Ecto neural progenitor cell (in vitro differentiated cells): ENCODE measurements around the gene RACGAP1.

Source experiments
- DNase-seq: peaks from one replicate; pipeline ENCODE4 v3.0.0-alpha.2; 2018; ENCODE audit warnings: low spot score

RACGAP1 gene

GRCh38 chr12:49941556-49942511, 83.5 kb downstream of the RACGAP1 start:
- DNase-seq: no peak

GRCh38 chr12:49939707-49940106, 85.6 kb downstream of the RACGAP1 start:
- peak; percentile 40 for DNase-seq

GRCh38 chr12:49939307-49939706, 86.0 kb downstream of the RACGAP1 start:
- no peak for DNase-seq
